HG02759 (cell line): ENCODE measurements around the gene SMC5.
"Not testable (repeated sequence)": the region's sequence is repeated elsewhere in the genome, so short reads cannot be mapped to it uniquely, and the experiment has no call there.

Source experiments
- ATAC-seq: cut with Tn5 transposase; IDR thresholded peaks from one replicate; pipeline ENCODE4 v1.9.1; 2021; ENCODE audit warnings: mild to moderate bottlenecking, moderate library complexity; ENCODE audit not compliant: unreplicated experiment

The SMC5 gene

DNA sequence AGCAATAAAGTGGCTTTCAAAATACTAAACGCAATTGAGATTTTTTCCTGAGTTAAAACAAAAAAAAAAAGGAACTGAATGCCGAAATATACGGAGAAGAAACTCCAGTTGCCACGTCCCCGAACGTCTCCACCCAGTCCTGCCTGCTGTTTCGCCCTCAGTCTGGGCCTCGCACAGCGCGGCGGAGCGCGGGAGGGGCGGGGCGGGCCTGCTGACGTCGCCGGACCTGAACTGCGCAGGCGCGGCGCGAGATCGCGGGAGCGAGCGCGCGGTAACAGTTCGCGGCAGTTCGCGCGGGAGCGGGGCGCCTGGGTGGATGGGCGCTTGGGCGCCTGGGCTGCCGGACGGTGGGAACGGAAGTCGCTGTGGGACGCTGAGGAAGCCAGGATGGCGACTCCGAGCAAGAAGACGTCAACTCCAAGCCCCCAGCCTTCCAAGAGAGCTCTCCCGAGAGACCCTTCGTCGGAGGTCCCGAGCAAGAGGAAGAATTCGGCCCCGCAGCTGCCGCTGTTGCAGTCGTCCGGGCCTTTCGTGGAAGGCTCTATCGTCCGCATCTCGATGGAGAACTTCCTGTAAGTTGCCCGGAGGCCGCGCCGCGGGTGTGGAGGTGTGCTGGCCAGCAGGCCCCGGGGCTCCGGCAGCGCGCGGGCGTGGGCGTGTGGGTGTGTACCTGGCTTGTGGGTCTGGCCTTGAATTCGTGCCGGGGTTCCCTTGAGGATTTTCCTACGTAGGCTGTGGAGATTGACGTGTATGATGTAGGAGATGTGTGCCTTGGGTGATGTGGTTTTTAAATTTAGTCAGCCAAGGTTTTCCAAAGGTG is at the start of gene SMC5:
Gene SMC5, plus strand, starts transcription at position 287 of the 820 bp plus-strand sequence. Its CDS starts 101 bp downstream, at position 388.
- ATAC-seq: peak; percentile 86

- ATAC-seq: no peak
Observed at GRCh38 chr9:70217029-70217428, 41.7 kb upstream of the SMC5 start.

- no peak for ATAC-seq
Observed at GRCh38 chr9:70218767-70219166, 40.0 kb upstream of the SMC5 start.

DNA sequence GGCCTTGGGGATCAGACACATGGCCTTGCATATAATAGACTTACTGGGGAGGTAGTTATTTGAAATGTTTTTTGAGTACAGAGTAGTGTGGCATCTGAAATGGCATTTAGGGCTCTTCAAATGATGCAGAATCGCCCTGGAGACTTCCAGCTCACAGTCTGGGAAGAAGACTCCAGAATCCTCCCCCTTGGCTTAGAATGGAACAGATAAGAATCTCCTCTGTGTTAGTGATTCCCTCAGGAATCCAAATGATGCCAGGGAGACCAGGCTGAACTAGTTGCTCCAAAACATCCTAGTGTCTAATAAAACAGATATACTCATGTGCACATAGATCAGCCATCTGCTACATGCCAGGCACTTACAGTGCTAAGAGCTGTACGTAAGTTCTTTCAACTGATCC is 38.6 kb upstream of the SMC5 start:
- no peak for ATAC-seq

DNA sequence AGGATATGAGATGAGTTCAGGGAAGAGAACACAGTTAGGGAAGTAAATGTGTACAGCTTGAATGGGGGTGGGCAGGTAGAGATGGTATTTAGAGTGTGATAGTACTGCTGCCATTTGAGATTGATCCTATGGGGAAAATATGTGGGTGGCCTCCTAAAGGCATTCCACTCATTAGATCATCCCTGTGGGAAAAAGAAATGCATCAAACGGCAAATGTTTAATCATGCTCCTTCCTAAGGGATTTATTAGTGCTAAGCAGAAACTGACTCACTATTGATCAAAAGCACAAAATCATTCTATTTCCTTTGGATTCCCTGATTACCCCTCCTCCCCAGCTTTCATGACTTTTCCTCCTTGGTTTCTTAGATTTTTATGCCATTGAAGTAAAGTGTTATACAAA is 36.4 kb upstream of the SMC5 start:
- ATAC-seq: no peak

- no peak for ATAC-seq
Observed at GRCh38 chr9:70228118-70228517, 30.7 kb upstream of the SMC5 start.

DNA sequence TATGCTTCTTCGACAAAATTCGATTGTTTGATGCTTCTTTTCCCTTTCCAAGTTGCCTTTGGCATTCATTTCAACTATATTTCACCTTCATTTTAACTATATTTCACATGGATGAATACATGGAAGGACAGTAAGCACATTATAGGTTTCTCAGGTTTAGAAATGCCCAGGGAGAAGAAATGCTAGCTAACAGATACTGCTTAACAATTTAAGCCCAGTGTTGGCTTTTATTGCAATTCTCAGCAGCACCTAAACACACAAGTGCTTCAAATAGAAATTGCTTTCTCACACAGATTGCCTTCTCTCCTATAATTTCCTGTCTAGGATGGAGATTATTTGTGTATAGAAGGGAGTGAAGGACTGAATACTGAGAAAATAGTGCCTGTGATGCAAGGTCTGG is 30.2 kb upstream of the SMC5 start:
- no peak for ATAC-seq

GRCh38 chr9:70229026-70229425 is 29.8 kb upstream of the SMC5 start:
- ATAC-seq: no peak

DNA sequence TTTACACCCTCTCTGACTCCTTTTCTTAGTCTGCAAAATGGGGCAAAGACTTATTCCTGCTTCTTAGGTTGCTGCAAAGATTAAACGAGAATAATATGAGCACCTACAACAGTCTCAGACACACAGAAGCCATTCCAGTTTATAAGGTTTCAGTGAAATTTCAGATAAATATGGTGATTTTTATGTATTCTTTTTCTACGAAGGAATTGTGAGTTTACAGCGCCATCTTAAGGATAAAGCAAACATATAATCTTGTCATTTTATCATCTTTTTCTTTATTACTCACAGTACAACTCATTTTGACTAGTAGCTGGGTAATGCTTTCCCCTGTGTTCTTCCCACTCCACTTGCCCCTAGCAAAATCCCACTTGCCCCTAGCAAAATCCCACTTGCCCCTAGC is 29.2 kb upstream of the SMC5 start:
- ATAC-seq: no peak

DNA sequence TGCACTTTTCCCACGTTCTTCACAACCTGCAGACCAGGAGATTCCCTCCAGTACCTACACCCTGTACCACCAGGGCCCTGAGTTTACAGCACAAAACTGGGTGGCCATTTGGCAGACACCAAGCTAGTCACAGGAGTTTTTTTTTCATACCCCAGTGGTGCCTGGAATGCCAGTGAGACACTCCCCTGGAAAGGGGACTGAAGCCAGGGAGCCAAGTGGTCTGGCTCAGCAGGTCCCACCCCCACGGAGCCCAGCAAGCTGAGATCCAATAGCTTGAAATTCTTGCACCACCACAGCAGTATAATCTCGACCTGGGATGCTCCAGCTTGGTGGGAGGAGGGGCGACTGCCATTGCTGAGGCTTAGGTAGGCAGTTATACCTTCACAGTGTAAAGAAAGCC is 26.3 kb upstream of the SMC5 start:
- no peak for ATAC-seq

GRCh38 chr9:70234208-70234607 is 24.6 kb upstream of the SMC5 start:
- not testable (repeated sequence) for ATAC-seq

DNA sequence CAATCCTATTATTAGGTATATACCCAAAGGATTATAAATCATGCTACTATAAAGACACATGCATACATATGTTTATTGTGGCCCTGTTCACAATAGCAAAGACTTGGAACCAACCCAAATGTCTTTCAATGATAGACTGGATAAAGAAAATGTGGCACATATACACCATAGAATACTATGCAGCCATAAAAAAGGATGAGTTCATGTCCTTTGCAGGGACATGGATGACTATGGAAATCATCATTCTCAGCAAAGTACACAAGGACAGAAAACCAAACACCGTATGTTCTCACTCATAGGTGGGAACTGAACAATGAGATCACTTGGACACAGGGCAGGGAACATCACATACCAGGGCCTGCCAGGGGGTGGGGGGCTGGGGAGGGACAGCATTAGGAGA is 12.8 kb upstream of the SMC5 start:
- not testable (repeated sequence) for ATAC-seq

GRCh38 chr9:70250221-70250620 is 8.6 kb upstream of the SMC5 start:
- no peak for ATAC-seq

GRCh38 chr9:70255486-70255885 is 3.3 kb upstream of the SMC5 start:
- no peak for ATAC-seq

DNA sequence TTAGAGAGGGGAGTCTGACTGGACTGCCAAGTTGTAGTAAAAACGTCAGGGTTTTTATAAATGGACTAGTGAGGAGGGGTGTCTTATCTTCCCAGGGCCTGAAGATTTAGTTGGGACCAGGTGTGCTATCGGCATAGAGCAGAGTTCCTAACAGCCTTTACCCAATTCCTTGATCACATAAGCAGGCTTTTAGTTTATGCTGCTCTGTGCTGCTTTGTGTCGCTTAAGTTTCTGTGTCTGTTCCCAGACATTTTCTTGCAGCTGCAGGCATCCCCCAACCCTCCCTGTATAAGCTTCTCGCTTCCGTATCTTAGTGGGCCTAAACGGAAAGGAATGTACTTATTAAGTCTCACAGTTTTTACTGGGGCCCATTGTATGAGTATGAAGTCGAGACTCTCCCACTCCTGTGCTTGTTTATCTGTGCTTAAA is 2.6 kb upstream of the SMC5 start:
- ATAC-seq: no peak

DNA sequence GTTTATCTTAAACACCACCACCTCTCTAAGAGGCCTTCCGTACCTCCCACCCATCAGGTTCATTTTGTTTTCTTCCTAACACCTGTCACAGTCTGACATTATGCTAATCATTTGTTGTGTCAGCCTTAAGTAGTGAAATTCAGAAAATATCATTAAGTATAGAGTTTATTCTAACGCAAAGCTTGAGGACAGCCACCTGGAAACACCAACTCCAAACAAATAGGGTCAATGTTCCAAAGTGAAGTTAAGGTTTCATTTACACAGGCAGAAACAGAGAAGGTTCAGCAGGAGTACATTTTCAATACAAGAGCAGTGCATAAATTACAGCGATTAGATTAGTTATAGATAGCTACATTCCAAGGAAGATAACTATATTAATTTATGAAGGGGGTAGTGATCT is 1.3 kb upstream of the SMC5 start:
- ATAC-seq: no peak

- peak; percentile 48 for ATAC-seq
Observed at GRCh38 chr9:70257991-70258691, 637 bp upstream of the SMC5 start.

DNA sequence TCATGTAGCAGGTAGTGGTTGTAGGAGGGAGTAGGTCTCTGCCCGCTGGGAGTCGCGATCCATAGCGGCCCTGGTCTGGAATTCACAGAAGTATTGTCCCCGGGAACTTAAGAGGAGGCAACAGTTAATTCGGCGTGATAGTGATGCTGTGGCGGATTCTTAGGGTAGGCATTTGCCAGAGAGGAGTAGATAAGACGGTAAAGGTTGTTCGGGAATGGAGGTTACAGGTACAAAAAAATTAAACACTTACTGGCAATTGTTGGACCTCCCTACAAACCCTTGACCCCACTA is 679 bp downstream of the SMC5 start:
- ATAC-seq: no peak

GRCh38 chr9:70260007-70260443 is 1.2 kb downstream of the SMC5 start:
- no peak for ATAC-seq

- peak; percentile 25 for ATAC-seq
Observed at GRCh38 chr9:70260606-70261005, 1.8 kb downstream of the SMC5 start.

DNA sequence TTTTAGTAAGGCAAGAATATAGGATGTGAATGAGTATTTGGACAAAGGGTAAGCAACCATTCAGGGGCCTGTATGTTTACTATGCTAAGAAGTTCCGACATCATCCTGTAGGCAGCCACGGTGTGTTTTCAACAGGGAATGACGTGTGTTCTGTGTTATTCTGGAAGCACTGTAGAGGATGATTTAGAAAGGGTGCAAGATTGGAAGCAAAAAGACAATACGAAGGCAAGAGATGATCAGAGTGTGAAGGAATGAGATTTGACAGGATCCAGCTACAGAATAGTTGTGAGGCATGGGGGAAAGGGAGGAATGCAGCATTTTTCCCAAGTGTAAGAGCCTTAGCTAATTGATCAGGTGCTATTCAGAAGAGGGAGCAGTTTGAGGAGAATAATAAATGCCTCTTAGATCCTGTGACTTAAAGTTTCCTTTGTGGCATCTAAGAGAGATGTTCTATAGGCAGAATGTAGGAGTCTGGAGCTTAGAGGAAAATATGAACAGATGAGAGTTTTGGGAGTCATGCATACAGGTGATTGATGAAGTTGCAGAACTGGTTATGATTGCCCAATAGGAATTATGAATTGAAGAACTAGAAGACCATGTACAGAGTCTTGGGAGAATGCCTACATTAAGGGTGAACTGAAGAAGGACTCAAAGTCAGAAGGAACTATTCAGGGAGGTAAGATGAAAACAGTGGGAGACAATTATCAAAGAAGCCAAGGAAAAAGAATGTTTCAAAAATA is 2.5 kb downstream of the SMC5 start:
- ATAC-seq: no peak

DNA sequence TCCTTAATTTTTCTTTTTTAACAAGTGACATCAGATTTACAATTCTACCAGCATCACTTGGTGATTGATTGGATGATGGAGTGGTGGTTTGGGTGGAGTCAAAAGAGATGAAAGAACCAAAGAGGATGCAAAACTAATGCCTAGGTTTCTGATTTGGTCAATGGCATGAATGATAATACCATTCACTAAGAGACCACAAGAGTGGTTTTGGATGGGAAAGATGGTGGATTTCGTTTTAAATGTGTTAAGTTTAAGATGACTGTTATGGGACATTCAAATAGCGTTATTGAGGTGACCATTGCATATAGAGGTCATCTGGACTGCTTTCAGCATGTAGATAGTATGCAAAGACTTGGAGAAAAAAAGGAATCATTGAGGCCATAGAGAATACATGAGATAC is 3.6 kb downstream of the SMC5 start:
- ATAC-seq: no peak
